T-helper 2 cell (primary cell): ENCODE data around the gene RPS2.
A peak's percentile ranks its signal among the peaks of the same experiment; 100 is the strongest.
"Not testable (repeated sequence)": the region's sequence is repeated elsewhere in the genome, so short reads cannot be mapped to it uniquely, and the experiment has no call there.

Source experiments
- DNase-seq, 5 experiments: peaks; one replicate each; pipeline versions ENCODE4 v3.0.0 to v3.0.0-alpha.2; 2012 to 2022

RPS2 gene

DNA sequence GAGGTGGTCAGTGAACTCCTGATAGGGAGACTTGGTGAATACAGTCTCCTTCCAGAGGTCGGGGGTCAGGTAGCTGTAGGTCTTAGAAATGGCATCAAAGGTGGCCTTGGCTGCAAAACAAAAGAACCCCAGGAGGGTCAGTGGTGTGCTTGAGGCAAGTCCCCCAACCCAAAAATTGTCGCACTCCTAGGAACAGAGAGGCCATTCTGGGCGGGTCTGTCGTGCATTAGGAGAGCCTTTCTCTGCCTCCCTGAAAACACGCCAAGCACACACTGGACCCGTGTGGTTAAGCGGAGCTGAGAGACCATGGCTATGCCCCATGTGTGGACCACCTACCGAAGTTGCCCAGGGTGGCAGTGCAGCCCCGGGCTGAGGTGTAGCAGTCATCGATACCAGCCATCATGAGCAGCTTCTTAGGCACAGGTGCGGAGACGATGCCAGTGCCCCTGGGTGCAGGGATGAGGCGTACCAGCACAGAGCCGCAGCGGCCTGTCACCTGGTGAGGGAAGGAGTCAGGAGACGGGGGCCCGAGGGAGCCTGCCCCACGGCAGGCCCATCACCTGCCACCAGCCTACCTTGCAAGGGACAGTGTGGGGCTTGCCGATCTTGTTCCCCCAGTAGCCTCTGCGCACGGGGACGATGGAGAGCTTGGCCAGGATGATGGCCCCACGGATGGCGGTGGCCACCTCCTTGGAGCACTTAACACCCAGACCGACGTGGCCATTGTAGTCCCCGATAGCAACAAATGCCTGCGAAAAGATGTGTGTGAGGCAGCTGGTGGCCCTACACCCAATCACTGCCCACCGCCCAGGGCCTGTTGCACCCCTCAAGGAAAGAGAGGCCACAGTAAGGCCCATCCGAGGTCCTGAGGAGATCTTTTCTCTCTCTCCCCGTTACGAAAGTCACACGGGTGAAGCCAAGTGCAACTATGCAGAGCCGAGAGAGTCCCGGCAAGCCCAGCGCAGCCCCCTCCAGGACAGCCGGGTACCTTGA, 2.2 kb downstream of the RPS2 start:
- not testable (repeated sequence) for DNase-seq

- peak in 1 of 5 experiments; percentile 88 for DNase-seq
Observed at GRCh38 chr16:1961651-1962067, 3.0 kb downstream of the RPS2 start.

GRCh38 chr16:1960665-1961630, 3.7 kb downstream of the RPS2 start:
- peak in 2 of 5 experiments; percentile 42 to 84 for DNase-seq

DNA sequence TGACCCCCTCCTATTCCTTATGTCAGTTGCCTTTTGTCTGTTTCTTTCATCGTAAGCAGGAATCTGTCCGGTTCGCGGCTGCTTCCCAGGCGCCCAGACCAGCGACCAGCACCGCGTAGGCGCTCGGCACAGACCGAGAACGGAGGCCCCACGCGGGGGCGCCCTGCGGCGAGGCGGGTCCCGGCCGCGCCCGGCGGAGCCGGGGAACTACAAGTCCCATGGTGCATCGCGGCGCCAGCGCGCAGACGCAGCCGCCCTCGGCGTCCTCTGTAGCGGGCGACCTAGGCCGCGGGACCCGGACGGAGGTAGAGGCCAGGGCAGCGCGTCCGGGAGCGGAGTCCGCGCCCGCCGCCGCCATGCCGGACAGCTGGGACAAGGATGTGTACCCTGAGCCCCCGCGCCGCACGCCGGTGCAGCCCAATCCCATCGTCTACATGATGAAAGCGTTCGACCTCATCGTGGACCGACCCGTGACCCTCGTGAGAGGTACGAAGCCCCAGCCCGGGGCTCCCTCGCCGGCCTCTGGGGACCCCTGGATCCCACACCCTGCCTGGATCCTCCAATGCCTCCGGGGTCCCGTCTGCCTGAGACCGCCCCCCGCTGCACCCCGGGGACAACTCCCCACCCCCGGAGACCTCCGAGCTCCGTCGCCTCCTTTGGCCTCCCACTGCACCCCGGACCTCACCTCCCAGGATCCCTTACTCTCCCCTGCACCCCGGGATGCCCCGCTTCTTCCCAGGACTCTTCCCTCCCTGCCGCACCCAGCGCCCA, 5.2 kb downstream of the RPS2 start, which contains the start of gene NDUFB10:
Gene NDUFB10, plus strand, starts transcription at position 270 of the 771 bp plus-strand sequence. Its CDS starts 87 bp downstream, at position 357.
- DNase-seq = peak; percentile 80 to 91 (median 86)

DNA sequence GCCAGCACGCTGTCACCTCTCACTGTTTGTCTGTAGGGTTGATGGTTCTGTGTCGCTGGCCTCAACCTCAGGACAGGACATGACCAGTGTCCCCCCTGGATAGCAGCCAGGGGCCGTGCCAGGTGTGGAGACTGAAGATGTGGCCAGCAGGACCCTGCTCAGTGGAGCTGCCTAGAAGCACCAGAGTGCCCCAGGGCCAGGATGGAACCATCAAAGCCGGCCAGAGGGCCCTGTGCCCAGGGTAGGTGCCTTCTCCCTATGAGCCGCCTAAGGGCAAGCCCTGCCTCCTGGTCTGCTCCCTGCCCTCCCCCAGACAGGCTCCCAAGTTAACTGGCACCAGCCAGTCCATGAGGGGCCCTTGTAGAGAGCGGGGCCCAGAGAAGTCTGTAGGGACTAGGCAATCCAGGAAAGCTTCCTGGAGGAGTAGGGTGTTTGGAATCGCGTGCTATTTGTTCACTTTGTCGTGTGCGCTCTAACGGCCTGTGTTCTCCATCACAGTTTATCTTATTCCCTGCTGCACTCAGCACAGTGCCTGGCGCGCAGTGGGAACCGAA, 5.8 kb downstream of the RPS2 start:
- DNase-seq = no peak

GRCh38 chr16:1958143-1958491, 6.5 kb downstream of the RPS2 start:
- not testable (repeated sequence) for DNase-seq

GRCh38 chr16:1957434-1958142, 7.0 kb downstream of the RPS2 start:
- not testable (repeated sequence) for DNase-seq

DNA sequence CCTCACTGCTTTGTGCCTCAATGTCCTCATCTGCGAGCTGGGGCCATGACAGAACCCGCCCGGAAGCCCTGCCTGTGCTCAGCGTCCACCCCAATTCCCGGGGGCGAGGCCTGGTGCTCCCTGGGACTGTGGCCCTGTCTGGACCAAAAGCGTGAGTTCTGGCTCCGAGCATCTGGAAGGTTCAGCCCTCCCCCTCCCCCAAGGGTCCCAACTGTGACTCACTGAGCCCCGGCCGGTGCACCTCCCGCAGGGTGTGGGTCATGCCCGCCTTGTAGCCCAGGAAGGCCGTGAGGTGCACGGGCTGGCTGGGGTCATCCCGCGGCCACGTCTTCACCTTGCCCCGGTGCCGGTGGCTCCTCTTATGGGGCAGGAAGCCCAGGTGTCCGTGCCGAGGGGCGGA, 10.9 kb downstream of the RPS2 start:
- no peak for DNase-seq

- no peak for DNase-seq
Observed at GRCh38 chr16:1950559-1950958, 14.1 kb downstream of the RPS2 start.

GRCh38 chr16:1950047-1950446, 14.6 kb downstream of the RPS2 start:
- no peak for DNase-seq

- no peak for DNase-seq
Observed at GRCh38 chr16:1949507-1949906, 15.1 kb downstream of the RPS2 start.

GRCh38 chr16:1947369-1947670, 17.3 kb downstream of the RPS2 start:
- no peak for DNase-seq

DNA sequence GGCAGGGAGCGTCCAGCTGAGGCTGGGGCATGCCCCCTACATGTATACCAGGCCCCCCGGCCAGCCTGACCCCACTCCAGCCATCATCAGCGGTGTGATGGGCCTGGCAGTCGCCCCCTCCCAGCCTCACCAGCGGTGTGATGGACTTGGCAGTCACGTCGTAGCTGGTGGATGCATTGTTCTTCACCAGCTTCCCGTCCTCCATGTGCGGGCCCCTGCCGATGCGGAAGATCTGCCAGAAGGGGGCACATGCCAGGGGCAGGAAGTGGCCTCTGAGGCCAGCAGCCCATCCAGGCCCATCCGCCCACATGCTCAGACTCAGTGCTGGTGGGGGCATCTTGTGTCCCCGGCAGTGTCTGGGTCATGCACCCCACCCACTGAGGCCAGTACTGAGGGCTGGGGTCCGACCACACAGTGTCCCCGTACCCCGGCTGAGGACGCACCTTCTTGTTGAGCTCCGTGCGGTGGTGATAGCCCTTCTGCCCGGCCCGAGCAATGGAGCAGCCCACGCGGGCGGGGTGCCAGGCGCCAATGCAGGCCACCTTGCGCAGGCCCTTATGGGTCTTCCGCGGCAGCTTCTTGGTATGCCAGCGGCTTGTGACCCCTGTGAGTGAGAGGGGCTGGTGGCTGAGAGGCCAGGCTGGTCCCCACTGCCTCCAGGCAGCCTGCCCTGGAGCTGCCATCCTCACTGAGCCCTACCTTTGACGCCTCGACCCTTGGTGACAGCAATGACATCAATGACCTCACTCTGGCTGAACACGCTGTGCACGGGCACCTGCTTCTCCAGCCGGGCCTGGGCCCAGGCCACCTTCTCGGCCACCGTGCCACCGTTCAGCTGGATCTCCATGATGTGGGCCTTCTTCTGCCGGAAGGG, 17.9 kb downstream of the RPS2 start:
- DNase-seq = no peak

- DNase-seq = no peak
Observed at GRCh38 chr16:1945559-1946391, 18.9 kb downstream of the RPS2 start.

GRCh38 chr16:1944612-1945199, 19.9 kb downstream of the RPS2 start:
- no peak for DNase-seq

DNA sequence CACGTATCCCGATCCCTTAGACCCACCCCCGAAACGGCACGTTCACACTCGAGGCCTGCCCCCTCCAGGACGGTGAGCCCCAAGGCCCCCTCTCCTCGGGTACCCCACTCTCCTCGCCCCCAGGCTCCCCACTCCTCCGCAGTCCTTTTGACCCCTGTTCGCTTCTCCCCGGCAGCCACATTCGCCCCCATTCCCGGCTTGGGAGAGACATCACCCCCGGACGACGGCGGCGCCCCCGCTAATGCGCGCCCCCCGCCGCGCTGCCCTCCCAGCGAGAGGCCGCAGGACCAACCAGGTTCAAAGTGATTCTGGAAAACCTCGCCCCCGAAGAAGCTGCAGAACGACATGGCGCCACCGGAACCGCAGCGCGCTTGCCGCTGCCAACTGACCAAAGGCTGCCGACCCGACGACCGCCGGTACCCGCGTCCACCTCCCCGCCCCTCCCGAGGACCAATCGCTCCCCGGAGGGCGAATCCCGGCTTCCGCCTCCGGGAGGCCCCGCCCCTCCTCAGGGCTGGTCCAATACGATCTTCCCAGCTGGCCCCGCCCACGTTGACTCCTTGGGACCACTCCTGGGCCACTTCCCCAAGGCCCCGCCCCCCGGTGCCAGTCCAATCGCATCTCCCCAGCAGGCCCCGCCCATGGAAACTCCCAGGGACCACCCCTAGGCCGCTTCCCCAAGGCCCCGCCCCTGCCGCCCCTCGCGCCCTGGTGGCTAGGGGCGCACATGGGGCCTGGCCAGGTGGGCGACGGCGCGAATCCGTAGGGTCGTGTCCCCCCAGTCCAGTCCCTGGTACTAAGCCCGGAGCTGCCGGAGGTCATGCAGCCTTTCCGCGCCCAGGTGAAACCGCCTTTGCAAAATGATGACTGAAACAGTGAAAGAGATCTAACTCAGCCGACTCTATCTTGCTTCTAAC, 21.6 kb downstream of the RPS2 start, which contains the start of gene MSRB1:
Gene MSRB1, minus strand, starts transcription at position 390 of the 917 bp plus-strand sequence. Its CDS starts 43 bp downstream, at position 347.
- DNase-seq = peak; percentile 98 to 100 (median 99)

DNA sequence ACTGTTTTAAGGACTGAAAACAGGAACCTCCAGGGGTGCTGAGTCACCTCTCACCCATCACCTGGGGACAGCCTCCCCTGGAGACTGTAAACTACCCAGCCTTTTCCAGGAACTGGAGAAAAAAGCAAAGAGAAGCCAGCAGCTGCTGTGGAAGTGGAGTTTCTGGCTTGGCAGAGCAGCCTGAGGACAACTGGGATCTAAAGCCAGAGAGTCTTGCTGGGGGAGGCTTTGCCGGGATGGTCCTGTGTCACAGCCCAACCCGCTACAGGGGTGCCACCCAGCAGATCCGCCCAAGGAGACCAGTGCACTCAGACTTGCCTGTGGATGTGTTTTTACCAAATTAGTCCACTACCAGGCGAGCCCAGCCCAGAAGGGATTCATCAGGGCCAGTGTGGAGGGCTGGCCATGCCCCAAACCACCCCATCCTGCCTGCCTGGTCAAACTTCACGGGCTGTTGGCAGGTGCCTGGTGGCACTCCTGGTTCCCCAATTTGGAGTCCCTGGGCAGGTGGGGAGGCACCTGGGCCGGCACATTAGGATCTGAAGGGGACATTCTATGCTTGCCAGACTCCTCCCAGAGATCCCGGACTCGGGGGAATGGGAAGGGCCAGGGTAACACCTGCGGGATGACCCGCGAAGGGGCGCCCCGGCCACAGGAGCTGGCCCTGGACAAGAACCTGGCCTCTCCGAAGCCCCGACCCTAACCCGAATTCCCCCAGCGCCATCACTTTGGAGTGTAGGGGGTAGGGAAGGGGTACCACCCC, 22.4 kb downstream of the RPS2 start:
- no peak for DNase-seq
